Cardiac muscle cell (in vitro differentiated cells and primary cell): ENCODE results near the gene ABCB6. TPM values are rescaled to one million over a fixed set of nuclear protein-coding genes. Genes with fewer than 3 reads are reported as not detected.

ENCODE experiments used
- DNase-seq, 2 donors: peaks; one replicate each; pipeline versions ENCODE4 v3.0.0 to v3.0.0-alpha.2; 2010 to 2017; ENCODE audit warnings: low read depth in 1 of 2, low spot score in 1 of 2
- H3K27ac ChIP-seq: fragments of 200-600 bp; sonication (generic); 2 replicates; pipeline ENCODE4 v1.5.1; 2016
- H3K27me3 ChIP-seq: fragments of 200-600 bp; sonication (generic); 2 replicates; pipeline ENCODE4 v1.6.0; 2016; ENCODE audit warnings: control low read depth
- H3K36me3 ChIP-seq: fragments of 200-600 bp; sonication (generic); 2 replicates; pipeline ENCODE4 v1.5.1; 2016; ENCODE audit warnings: control low read depth
- H3K4me1 ChIP-seq: fragments of 200-600 bp; sonication (generic); 2 replicates; pipeline ENCODE4 v1.8.1; 2017; ENCODE audit warnings: low read depth, mild to moderate bottlenecking, mixed run types
- H3K4me3 ChIP-seq: fragments of 200-600 bp; sonication (generic); 2 replicates; pipeline ENCODE4 v1.5.1; 2016; ENCODE audit warnings: mild to moderate bottlenecking
- H3K9me3 ChIP-seq: fragments of 200-600 bp; sonication (generic); 2 replicates; pipeline ENCODE4 v1.5.1; 2017; ENCODE audit warnings: low read depth, mild to moderate bottlenecking, control low read depth
- polyA plus RNA-seq: library from polyadenylated mRNA; unstranded; fragments of >200 nt; fragmentation: Nextera tagmentation; extraction: Ambion mirVana; gene quantifications from 2 replicates; pipeline ENCODE4 v1.2.1, GENCODE V29; 2016
- total RNA-seq: library from RNA; depleted of rRNA; stranded (reverse); fragments of >200 nt; gene quantifications from 2 replicates; pipeline ENCODE4 v1.2.3, GENCODE V29; 2016
- TF ChIP-seq, protein P1 (sequence below): IDR thresholded peaks from 2 replicates; pipeline ENCODE4 v1.5.1; 2012; ENCODE audit warnings: low read depth, mild to moderate bottlenecking, low read length

Gene ABCB6
- total and polyA plus RNA-seq, 2 experiments from 2014 or later, result 9.6 to 32.9 TPM

DNA sequence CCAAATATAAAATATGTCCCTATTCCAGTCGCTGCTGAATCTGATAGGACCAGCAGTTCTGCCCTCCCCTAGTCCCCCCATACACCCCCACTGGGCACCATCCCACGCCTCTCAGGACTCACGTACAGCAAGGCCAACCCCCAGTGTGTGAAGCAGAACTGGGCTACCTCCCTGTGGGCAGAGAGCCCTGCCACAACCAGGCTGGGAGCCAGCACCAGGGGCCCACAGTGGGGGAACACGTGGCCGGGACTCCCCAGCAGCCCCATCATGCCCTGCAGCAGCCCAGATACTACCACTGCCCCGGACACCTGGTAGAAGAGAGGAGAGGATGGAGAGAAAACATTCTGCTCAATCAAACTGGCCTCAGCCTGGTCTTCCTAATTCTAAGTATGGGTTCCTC lies 50.2 kb downstream of the ABCB6 start:
- TF ChIP-seq, protein P1, sequence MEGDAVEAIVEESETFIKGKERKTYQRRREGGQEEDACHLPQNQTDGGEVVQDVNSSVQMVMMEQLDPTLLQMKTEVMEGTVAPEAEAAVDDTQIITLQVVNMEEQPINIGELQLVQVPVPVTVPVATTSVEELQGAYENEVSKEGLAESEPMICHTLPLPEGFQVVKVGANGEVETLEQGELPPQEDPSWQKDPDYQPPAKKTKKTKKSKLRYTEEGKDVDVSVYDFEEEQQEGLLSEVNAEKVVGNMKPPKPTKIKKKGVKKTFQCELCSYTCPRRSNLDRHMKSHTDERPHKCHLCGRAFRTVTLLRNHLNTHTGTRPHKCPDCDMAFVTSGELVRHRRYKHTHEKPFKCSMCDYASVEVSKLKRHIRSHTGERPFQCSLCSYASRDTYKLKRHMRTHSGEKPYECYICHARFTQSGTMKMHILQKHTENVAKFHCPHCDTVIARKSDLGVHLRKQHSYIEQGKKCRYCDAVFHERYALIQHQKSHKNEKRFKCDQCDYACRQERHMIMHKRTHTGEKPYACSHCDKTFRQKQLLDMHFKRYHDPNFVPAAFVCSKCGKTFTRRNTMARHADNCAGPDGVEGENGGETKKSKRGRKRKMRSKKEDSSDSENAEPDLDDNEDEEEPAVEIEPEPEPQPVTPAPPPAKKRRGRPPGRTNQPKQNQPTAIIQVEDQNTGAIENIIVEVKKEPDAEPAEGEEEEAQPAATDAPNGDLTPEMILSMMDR, result no peak

DNA sequence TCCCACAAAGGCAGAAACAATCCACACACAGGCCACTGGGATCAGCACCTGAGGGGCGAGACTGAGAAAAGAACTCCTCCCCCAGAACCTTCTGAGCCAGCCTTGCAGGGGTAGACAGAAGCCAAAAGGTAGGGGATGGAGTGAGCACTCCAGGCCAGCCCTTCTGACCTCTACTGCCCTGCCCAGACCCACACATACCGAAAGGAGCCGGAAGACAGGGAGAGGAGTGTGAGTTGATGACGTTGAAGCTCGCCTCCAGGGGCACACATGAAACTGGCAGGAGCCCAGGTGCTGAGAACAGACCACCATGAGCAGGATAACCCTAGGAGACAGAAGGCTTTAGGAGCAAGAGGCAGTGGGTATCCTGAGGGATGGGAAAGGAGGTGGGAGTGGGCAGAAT lies 50.8 kb downstream of the ABCB6 start:
- no peaks in the 10 kb centered on the region for H3K4me1 ChIP-seq
- H3K27me3 ChIP-seq, result peaks cover 5% of the 10 kb centered on the region
- no peaks in the 10 kb centered on the region for H3K9me3 ChIP-seq
- H3K27ac ChIP-seq, result no peak overlapping the region
- H3K4me3 ChIP-seq, result no peak overlapping the region
- DNase-seq, result no peak
- no peaks in the 10 kb centered on the region for H3K36me3 ChIP-seq
- TF ChIP-seq, protein P1, result no peak

More for the DNA sequence above, 50.2 kb downstream of the ABCB6 start:
- H3K27me3 ChIP-seq, result peaks cover 5% of the 10 kb centered on the region
- H3K36me3 ChIP-seq, result peaks cover 3% of the 10 kb centered on the region
- no peaks in the 10 kb centered on the region for H3K9me3 ChIP-seq
- no peak for DNase-seq
- H3K4me3 ChIP-seq, result no peak overlapping the region
- no peaks in the 10 kb centered on the region for H3K4me1 ChIP-seq
- no peak overlapping the region for H3K27ac ChIP-seq

DNA sequence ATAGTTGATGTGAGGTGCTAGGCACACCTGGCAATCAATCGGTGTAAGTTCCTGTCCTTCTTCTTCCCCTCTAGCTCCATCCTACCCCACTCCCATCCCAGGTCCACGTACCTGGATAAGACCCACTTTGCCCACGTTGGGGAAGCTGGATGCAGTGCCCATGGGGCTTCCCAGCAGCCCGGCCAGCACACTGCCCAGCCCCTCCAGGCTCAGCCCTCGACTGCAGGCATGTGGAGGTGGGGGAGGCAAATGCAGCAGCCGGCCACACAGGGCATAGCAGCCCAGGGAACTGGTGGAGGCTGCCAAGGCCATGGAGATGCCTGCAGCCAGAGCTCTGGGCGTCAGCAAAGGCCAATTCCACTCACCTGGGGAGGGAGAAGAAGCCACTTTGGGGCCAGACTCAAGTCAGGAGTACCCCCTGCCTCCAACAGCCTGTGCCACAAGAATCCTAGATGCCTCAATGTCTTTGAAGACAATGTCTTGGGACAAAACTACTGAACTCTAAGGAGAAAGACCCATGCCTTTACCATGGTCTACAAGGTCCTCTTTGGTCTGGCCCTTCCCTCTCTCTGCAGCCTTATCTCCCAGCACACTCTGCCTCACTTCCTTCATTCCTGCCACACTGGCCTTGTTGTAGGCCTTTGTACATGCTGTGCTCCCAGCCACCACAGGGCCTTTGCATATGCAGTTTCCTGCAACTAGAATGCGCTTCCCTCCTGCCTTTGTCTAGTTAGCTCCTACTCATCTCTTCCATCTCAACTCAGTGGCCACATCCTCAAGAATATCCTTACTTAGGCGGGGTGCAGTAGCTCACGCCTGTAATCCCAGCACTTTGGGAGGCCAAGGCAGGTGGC lies 53.5 kb downstream of the ABCB6 start:
- DNase-seq, result no peak
- TF ChIP-seq, protein P1, result no peak
- H3K9me3 ChIP-seq, result no peaks in the 10 kb centered on the region
- H3K4me1 ChIP-seq, result no peaks in the 10 kb centered on the region
- no peaks in the 10 kb centered on the region for H3K36me3 ChIP-seq
- no peak overlapping the region for H3K27ac ChIP-seq
- peaks cover 5% of the 10 kb centered on the region for H3K27me3 ChIP-seq
- no peak overlapping the region for H3K4me3 ChIP-seq

DNA sequence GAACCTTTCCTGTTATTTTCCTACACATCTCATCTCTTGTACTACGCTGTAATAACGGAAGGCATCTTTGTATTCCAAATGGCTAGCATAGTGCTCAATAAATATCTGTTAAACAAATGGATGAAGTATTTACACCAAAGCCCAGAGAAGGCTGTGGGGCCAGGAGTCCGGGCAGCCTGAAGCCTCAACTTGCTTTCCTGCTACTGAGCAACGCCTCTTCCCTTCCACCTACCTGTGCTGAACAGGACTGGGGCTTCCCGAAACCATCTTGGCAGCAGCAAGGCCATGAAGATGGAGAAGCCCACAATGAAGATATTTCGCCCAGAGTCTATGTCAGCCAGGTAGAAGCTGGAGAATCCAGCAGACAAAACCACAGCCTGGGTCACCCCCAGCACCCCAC lies 55.6 kb downstream of the ABCB6 start:
- TF ChIP-seq, protein P1, result no peak

DNA sequence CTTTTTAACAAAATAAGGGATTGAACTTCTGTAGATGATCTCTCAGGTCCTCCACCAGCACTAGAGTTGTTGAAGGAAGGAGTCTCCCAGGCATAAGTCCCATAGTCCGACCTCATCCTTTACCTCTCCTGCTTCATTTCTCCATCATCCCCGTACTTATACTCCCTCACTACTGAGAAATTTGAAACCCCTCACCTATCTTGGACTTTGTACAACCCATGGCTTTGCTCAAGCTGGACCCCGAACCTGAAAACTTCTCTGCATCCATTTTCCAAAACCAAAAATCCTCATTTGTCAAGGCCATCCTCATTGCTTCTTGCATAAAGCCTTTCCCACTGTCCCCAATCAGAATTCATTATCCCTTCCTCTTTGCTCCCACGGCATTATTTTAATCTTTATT lies 57.7 kb downstream of the ABCB6 start:
- H3K4me1 ChIP-seq, result peaks cover 4% of the 10 kb centered on the region
- no peak for DNase-seq
- H3K4me3 ChIP-seq, result no peak overlapping the region
- no peaks in the 10 kb centered on the region for H3K9me3 ChIP-seq
- H3K36me3 ChIP-seq, result peaks cover 3% of the 10 kb centered on the region
- H3K27ac ChIP-seq, result no peak overlapping the region
- TF ChIP-seq, protein P1, result no peak
- peaks cover 5% of the 10 kb centered on the region for H3K27me3 ChIP-seq

More for the DNA sequence above, 55.6 kb downstream of the ABCB6 start:
- no peaks in the 10 kb centered on the region for H3K36me3 ChIP-seq
- no peak for DNase-seq
- H3K27me3 ChIP-seq, result peaks cover 5% of the 10 kb centered on the region
- H3K4me3 ChIP-seq, result no peak overlapping the region
- H3K9me3 ChIP-seq, result no peaks in the 10 kb centered on the region
- H3K4me1 ChIP-seq, result peaks cover 4% of the 10 kb centered on the region
- H3K27ac ChIP-seq, result no peak overlapping the region
